GM18870 (cell line): ENCODE results near the gene TMEM9B.

Experiments used
- ATAC-seq: cut with Tn5 transposase; IDR thresholded peaks from one replicate; pipeline ENCODE4 v1.9.1; 2021; ENCODE audit warnings: moderate library complexity; ENCODE audit not compliant: unreplicated experiment

The TMEM9B gene

DNA sequence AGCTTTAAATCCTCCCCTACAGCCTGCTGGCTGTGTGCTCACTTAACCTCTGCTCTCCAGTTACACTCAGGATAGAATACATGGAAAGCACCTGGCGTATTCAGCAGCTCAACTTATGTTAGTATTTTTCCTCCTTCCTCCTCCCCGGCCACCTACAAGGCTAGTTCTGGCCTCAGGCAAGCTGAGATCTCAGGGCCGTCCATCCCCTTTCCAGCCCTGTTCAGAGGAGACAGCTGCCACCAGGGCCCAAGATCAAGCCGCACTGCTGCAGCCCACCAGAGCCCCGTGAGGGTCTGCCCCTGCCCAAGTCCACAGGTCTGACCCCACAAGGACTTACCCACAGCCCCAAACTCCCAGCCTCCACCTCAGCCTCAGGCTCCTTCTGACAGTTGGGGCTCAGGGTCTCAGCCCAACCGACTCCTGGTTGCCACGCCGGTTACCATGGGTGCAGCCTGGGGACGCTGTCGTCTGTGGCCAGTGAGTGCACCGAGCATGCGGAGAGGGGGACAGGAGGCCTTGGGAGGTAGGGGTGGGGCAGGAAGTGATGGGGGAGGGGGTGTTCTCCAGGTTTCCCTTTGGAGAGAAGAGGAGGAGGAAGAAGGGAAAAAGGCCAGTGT, 31.6 kb downstream of the TMEM9B start, which contains the start of gene C11orf16:
C11orf16 (minus strand) TSS at position 384 of the 617 bp plus-strand sequence. CDS start 639 bp downstream, outside the sequence.
- ATAC-seq = no peak

DNA sequence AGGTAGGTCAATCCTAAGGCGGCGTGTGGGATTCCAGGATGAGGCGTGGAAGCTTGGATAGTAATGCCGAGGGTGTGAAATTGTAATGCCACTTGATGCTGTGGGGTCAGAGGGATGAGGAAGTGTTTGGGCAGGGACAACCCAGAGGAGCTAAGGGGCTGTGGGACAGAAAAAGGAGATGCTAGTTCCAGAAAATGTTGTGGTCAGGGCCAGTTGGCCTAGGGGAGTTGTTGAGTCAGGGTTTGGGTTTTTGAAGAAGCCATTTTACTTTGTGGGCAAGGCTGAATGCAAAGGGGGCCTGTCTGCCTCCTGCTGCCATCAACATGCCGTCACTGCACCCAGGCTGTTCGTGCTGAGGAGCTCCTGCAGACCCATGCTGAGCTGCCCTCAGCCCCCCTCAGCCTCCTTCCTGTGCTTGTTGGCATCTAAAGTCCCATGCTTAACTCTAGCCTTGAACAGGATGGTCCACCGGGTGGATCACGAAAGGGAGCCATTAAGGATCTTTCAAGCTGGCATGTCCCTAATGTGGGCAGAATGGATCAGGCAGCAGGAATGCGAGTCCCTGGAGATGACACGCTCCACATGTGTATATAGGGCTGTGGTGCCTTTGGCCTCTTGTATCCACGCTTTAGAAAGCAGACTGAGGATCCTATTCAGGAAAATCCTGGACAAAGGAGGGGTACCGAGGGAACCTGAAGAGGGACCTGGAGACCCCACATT, 33.6 kb downstream of the TMEM9B start:
- no peak for ATAC-seq

DNA sequence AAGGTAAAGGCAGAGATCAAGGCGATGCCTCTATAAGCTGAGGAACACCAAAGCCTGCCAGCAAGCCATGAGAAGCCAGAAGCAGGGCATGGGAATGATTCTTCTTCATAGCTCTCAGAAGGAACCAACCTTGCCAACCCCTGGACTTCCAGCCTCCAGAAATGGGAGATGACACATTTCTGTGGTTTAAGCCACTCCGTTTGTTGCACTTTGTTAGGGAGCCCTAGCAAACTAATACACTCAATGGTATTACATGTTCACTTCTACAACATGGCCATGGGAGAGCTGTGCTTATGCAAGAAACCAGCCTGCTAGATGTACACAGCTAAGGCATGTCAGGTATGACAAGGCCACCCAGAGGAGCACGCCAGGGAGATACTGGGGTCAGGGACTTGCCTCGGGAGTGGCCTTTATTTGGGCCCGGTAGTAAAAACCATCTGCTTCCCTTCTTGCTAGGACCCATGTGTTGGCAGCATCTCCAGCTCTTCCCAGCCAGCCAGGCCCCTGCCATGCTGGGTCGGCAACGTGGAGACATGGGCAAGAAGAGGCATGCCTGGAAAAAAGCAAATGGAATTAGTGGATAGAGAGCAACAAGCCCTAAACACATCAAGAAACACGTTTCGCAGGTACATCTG, 35.1 kb downstream of the TMEM9B start:
- ATAC-seq = no peak

DNA sequence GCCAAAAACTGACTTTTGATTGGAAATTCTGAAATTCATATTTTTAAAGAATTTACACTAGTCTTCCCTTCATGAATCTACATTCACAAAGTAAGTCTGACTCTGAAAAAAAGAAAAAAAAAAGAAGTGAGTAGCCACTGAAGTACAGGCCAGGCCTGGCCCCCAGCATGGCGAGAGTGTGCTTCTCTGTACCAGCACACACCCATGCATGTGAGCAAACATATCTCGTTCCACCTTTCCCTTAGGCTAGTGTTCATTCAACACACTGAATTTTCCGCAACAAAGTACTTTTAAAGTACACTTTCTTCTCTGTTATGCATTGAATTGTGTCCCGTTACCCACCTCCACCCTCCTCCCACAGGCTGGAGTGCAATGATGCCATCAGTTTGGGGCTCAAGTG, 36.0 kb downstream of the TMEM9B start:
- ATAC-seq = no peak

DNA sequence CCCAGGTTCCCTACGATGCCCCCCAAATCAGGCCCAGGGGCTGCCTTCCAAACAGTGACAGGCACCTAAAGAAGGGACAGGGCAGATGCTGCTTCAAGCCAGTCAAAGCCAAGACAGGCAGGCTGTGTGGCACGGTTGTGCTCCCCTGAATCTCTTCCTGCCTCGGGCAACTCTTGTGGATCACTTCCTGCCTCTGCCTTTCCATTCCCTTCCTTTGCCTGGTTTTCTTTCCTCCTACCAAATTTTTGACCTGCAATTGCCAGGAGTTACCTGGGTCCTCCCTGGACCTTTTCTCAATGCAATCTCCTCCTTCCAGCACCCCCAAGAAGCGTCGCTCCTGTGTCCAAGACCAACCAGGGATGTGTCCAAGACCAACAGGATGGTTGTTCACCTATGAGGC, 37.0 kb downstream of the TMEM9B start:
- no peak for ATAC-seq

DNA sequence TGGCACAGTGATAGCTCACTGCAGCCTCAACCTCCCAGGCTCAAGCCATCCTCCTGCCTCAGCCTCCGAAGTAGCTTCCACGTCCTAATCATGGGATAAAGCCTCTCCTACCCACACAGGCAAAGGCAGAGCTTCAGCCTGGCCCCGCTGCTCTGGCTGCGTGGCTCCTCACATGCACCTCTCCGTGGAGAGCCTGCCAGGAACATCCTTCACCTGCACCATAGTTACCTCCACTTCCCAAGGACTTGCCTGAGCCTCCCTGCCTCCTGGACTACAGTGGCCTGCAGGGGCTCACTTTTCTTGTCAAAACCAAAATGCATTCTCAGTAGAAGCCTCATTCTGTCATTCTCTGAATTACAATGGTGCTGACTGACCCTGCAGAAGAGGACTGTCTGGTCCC, 38.0 kb downstream of the TMEM9B start:
- ATAC-seq = no peak

DNA sequence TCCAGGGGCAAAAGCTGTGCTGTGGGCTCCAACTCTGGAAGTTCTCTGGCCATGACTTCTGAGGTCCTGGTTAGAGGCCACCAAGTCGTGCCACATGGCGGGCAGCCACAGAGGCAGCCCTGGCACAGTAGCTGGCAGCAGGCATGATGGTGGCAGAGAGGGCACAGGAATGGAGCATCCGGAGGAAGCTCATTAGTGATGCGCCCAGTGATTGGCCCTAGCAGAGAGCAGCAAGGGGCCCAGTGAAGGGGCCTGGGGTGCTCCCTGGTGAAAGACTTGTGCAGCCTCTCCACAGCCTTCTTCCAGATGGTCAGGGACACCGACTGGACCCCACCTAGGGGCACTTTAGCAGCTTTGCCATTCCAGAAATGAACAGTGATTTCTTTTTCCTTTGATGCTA, 38.5 kb downstream of the TMEM9B start:
- no peak for ATAC-seq

DNA sequence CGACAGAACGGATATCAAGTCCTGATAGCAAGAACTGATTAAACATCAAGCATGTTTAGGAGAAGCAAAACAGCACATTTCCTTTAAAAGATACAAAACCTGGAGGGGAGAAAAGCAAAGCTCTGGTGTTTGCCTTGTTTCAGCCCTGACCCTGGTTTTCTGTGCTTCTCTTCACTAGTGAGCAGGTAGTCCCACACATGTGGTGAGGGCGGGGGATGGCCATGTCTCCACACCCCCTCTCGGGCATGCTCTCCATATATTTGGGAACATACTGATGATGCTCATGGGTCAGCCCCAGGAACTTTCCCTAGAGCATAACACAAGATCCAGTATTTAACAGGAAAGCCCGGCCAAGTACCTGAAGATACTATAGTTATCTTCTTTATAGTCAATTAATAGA, 41.6 kb downstream of the TMEM9B start:
- no peak for ATAC-seq

DNA sequence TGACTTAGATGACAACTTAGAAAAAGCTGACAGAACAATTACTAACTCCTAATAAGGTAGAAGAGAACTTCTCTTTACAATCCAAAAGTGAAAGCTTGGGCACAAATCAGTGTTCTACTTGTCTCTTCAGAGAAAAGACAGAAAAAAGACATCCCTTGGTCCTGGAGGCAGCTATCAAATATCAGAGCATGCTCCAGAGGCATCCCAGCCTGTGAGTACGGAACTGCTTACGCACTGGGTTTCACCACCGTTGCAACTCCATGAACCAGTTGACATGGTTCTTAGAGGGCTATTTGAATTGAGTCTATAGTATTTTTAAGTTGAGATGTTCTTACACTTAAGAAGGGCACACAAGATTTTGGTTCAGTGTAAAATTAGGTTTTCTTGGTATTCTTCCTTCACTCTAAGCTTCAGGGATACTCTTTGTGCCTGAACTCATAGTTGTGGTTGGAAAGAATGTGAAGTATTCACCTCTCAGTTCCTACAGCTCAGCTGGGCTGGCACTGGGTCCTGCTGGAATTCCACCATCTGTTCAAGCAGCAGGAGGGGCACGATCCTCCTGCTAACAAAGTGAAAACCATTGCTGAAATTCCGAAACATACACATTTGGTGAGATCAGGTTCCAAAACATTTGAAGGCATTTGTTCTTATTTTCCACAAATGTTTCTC, 47.0 kb downstream of the TMEM9B start:
- no peak for ATAC-seq

DNA sequence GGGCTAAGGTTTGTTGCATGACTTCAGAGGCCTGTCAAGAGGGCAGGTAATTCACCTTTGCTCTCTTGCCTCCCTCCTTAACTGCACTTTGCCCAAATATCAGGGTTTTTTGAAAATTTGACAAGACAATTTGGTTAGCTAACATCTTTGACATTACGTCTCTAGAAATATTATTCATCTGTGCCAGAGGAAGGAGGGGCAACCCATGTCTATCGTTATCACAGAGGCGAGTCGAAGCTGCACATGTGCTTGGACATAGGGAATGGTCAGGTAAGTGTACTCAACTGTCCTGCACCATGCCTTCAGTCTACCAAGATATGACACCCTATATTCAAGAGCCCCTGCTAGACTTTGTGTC, 49.6 kb downstream of the TMEM9B start:
- no peak for ATAC-seq

DNA sequence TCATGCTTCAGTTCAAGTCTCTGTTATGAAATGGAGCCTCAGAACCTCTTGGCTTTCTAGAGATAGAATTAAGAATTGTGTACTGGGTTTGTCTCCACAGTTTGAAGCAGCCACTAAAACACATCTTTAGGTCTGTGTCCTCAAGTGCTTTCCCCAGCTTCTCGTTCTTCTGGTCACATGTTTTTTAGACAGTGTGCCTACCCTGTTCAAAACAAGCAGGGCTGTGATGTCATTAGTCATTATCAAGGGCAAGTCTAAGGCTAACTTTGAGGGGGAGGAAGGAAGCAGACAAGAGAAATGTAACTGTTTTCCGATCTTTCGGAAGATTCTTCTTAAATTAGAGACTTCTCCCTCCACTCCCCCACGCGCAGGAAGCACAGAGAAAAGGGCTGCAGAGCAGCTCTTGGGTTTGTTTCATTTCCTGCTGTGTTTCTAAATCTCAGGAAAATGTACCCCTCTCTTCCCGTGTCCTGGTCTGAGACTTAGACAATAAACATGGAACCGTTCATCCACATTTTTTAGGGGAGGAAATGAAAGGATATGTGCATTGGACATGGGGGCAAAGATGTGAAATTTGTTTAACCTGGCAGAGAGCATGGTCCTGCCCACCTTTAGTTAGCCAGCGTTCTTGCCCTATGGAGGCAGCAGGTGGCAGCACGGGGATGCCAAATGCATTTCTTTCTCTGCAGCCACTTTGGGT, 50.1 kb downstream of the TMEM9B start:
- ATAC-seq = no peak

DNA sequence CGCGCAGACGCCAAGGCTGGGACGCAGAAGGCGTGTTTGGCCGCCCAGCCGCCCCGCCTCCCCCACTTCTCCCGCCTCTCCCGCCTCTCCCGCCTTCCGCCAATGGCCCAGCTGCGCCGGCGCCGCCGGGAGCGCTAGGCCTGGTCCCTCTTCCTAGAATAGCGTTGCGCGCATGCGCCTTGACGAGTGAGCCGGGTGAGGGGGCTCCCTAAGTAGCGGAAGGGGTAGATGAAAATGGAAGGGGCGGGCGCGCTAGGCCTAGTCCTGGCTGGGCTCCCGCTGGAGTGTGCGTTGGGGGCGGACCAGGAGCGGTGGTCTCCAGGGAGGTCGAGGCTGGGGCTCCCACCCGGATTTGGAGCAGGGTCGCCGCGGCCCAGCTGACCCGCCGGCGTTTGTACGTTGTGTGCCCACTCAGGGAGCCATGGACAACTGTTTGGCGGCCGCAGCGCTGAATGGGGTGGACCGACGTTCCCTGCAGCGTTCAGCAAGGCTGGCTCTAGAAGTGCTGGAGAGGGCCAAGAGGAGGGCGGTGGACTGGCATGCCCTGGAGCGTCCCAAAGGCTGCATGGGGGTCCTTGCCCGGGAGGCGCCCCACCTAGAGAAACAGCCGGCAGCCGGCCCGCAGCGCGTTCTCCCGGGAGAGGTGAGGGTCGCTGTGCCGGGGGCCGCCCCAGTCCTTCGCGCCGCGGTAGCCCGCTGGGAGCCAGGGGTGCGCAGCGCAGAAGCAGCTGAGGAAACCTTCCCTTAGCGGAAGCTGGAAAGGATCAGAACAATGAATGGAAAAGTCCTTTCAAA, 53.0 kb downstream of the TMEM9B start, which contains the start of gene AKIP1:
AKIP1 (plus strand) TSS at position 161 of the 795 bp plus-strand sequence; CDS start at position 422, 261 bp downstream.
- peak; percentile 54 for ATAC-seq

DNA sequence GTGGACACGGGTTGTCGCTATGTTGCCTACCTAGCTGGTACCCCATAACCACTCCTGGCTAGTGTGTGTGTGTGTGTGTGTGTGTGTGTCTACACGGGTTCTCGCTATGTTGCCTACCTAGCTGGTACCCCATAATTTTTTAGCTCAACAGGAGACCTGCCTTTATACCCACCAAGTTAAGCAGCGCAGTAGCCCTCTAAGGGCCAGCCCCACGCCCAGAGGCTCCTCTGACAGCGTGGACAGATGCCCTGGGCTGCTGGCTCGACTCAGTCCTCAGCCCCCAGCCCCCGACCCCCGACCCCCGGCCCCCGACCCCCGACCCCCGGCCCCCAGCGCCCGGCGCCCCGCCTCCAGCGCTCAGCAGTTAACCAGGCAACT, 53.6 kb downstream of the TMEM9B start:
- ATAC-seq = no peak

DNA sequence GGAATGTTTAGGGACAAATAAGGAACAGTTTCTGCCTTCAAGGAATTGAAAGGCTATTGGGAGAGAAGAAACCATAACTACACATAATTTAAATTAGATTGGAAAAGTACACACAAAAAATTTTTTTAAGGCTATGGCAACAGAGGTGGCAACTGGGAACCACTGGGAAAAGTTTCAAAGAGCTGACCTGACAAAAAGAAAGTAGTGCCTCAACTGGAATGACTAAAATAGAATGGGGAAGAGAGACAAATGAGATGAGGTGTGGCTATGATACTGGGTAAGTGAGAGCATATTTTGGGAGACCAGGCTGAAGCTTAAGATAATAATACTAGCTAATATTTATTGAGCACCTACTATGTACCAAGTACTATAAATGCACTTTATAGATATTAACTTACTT, 56.1 kb downstream of the TMEM9B start:
- ATAC-seq = no peak

DNA sequence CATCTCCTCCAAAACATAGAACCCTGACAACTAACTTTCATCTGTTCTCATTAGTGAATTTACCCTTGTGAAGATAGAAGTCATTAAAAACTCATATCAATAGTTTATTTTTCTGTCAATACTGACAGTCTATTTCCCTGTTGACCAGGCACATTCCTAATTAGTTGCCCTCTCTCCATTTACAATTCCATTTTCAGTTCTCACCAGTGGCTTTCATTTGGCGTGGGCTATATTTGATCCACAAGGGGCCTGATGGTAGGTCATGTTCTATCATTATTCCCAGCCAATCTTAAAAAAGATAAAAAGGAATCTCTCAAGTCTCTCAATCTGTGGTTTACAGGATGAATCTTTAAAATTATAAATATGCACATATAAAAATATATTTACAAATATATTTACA, 57.1 kb downstream of the TMEM9B start:
- no peak for ATAC-seq

DNA sequence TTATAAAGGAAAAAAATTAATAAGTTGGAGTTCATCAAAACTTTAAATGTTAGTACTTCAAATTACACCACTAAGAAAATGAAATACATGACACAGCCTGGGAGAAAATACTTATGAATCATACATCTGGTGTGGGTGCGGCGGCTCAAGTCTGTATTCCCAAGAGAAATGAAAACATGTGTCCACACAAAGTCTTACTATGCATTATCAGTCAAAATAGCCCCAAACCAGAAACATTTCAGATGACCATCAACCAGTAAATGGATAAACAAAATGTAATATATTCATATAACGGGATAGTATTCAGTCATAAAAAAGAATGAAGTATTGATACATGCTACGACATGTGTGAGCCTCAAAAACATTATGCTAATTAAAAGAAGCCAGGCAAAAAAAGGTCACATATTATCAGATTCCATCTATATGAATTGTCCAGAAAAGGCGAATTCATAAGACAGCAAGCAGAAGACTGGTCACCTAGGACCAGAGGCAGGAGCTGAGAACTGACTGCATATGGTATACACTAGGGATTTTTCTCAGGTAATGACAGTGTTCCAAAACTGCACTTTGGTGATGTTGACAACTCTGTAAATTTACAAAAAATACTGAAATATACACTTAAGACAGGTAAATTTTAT, 58.6 kb downstream of the TMEM9B start:
- ATAC-seq = no peak

DNA sequence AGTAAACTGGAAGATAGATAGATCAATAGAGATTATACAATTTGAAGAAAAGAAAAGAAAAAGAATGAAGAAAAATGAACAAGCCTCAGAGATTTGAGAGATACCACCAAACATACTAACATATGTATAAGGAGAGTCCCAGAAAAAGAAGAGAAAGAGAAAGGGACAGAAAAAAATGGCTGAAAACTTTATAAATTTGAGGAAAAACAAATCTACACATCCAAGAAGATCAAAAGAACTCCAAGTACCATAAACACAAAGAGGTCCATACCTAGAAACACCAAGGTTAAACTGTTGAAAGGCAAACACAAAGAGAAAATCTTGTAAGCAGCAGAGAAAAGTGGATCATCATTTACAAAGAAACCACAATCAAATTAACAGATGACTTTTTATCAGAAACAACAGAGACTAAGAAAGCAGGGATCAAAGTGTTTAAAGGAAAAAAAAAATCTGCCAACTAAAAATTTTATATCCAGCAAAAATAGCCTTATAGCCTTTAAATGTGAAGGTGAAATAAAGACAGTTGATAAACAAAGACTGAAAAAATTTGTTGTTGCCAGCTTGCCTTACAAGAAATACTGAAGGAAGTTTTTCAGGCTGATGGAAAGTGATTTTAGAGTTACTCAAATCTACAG, 65.0 kb downstream of the TMEM9B start:
- ATAC-seq = no peak
